HEK293 (cell line): ENCODE measurements around the gene SMTNL2.

Experiments used
- CTCF ChIA-PET: fragments of 350-600 bp; formaldehyde crosslinking; extraction: SDS; loops from one replicate; lab custom pipeline; 2021; ENCODE audit warnings: antibody characterized with exemption; lab: Yijun Ruan, JAX
- POLR2A ChIA-PET: fragments of 300-600 bp; formaldehyde crosslinking; extraction: SDS; loops from one replicate; lab custom pipeline; 2020; ENCODE audit warnings: antibody characterized with exemption, inconsistent platforms; lab: Yijun Ruan, JAX
- H3K27ac ChIP-seq: fragments of 200-500 bp; sonication (Bioruptor generic); 2 replicates; pipeline ENCODE4 v1.5.1; 2014; ENCODE audit warnings: low read depth, low read length, control low read depth, inconsistent platforms; ENCODE audit errors: extremely low read depth
- H3K36me3 ChIP-seq, 2 experiments: fragments of 200-500 bp in 1 of 2; sonication (Bioruptor generic) in 1 of 2; 1 replicate in 1 of 2; 2 replicates in 1 of 2; pipeline ENCODE4 v1.5.1; 2014 to 2017; ENCODE audit warnings: inconsistent platforms in 2 of 2, low read length in 2 of 2; ENCODE audit not compliant: control insufficient read depth in 2 of 2, insufficient read depth in 1 of 2
- H3K4me1 ChIP-seq: fragments of 200-500 bp; sonication (Bioruptor generic); 2 replicates; pipeline ENCODE4 v1.5.1; 2014; ENCODE audit warnings: mild to moderate bottlenecking, low read length, inconsistent platforms; ENCODE audit not compliant: control insufficient read depth, insufficient read depth
- H3K4me3 ChIP-seq: 2 replicates; pipeline ENCODE4 v1.5.1; 2011; ENCODE audit warnings: low read depth, mild to moderate bottlenecking, control low read depth, low read length, moderate library complexity
- H3K9me3 ChIP-seq: fragments of 200-500 bp; sonication (Bioruptor generic); 2 replicates; pipeline ENCODE4 v1.5.1; 2014; ENCODE audit warnings: low read depth, low read length, inconsistent platforms; ENCODE audit not compliant: control insufficient read depth, insufficient read depth
- HIC1 ChIP-seq: fragments of 450-650 bp; formaldehyde crosslinking; IDR thresholded peaks from 2 replicates; pipeline ENCODE4 v1.5.1; 2016; ENCODE audit warnings: missing biosample characterization, missing genetic modification characterization
- INSM2 ChIP-seq: fragments of 450-650 bp; formaldehyde crosslinking; IDR thresholded peaks from 2 replicates; pipeline ENCODE4 v1.5.1; 2016; ENCODE audit warnings: missing biosample characterization, missing genetic modification characterization
- KLF8 ChIP-seq: fragments of 450-650 bp; formaldehyde crosslinking; IDR thresholded peaks from 2 replicates; pipeline ENCODE4 v1.5.1; 2016; ENCODE audit warnings: missing biosample characterization, missing genetic modification characterization
- OSR2 ChIP-seq: fragments of 450-650 bp; formaldehyde crosslinking; IDR thresholded peaks from 2 replicates; pipeline ENCODE4 v1.5.1; 2016; ENCODE audit warnings: missing biosample characterization, missing genetic modification characterization
- ZBTB49 ChIP-seq: fragments of 450-650 bp; formaldehyde crosslinking; IDR thresholded peaks from 2 replicates; pipeline ENCODE4 v1.5.1; 2016; ENCODE audit warnings: missing biosample characterization, missing genetic modification characterization, low read depth
- ZFP41 ChIP-seq: fragments of 450-650 bp; formaldehyde crosslinking; IDR thresholded peaks from 2 replicates; pipeline ENCODE4 v1.5.1; 2016; ENCODE audit warnings: missing biosample characterization, missing genetic modification characterization, borderline replicate concordance
- ZNF169 ChIP-seq: fragments of 450-650 bp; formaldehyde crosslinking; IDR thresholded peaks from 2 replicates; pipeline ENCODE4 v1.5.1; 2016; ENCODE audit warnings: missing biosample characterization, missing genetic modification characterization
- ZNF214 ChIP-seq: fragments of 450-650 bp; formaldehyde crosslinking; IDR thresholded peaks from 2 replicates; pipeline ENCODE4 v1.5.1; 2017; ENCODE audit warnings: missing biosample characterization, mild to moderate bottlenecking, missing genetic modification characterization, borderline replicate concordance
- ZNF350 ChIP-seq: fragments of 450-650 bp; formaldehyde crosslinking; IDR thresholded peaks from 2 replicates; pipeline ENCODE4 v1.5.0; 2017; ENCODE audit warnings: missing biosample characterization, mild to moderate bottlenecking, missing genetic modification characterization
- ZNF514 ChIP-seq: fragments of 450-650 bp; formaldehyde crosslinking; IDR thresholded peaks from 2 replicates; pipeline ENCODE4 v1.5.1; 2016; ENCODE audit warnings: missing biosample characterization, missing genetic modification characterization
- ZNF521 ChIP-seq: fragments of 450-650 bp; formaldehyde crosslinking; IDR thresholded peaks from 2 replicates; pipeline ENCODE4 v1.5.1; 2017; ENCODE audit warnings: missing biosample characterization, mild to moderate bottlenecking, missing genetic modification characterization
- ZNF549 ChIP-seq: fragments of 450-650 bp; IDR thresholded peaks from 2 replicates; pipeline ENCODE4 v1.5.1; 2018; ENCODE audit warnings: missing biosample characterization, missing genetic modification characterization, mild to moderate bottlenecking, inconsistent platforms, moderate library complexity
- ZNF555 ChIP-seq: fragments of 450-650 bp; formaldehyde crosslinking; conservative IDR thresholded peaks from 2 replicates; pipeline ENCODE4 v1.5.1; 2017; ENCODE audit warnings: missing biosample characterization, mild to moderate bottlenecking, missing genetic modification characterization, inconsistent platforms
- TF ChIP-seq, protein P1 (sequence below): fragments of 450-650 bp; formaldehyde crosslinking; IDR thresholded peaks from 2 replicates; pipeline ENCODE4 v1.5.1; 2016; ENCODE audit warnings: missing biosample characterization, missing genetic modification characterization
- TF ChIP-seq, protein P2 (sequence below): fragments of 450-650 bp; formaldehyde crosslinking; IDR thresholded peaks from 2 replicates; pipeline ENCODE4 v1.5.0; 2017; ENCODE audit warnings: missing biosample characterization, missing genetic modification characterization, borderline replicate concordance

SMTNL2 gene

GRCh38 chr17:4541328-4542002, 42.9 kb upstream of the SMTNL2 start:
- no peak for TF ChIP-seq ZNF549
- TF ChIP-seq, protein P1, sequence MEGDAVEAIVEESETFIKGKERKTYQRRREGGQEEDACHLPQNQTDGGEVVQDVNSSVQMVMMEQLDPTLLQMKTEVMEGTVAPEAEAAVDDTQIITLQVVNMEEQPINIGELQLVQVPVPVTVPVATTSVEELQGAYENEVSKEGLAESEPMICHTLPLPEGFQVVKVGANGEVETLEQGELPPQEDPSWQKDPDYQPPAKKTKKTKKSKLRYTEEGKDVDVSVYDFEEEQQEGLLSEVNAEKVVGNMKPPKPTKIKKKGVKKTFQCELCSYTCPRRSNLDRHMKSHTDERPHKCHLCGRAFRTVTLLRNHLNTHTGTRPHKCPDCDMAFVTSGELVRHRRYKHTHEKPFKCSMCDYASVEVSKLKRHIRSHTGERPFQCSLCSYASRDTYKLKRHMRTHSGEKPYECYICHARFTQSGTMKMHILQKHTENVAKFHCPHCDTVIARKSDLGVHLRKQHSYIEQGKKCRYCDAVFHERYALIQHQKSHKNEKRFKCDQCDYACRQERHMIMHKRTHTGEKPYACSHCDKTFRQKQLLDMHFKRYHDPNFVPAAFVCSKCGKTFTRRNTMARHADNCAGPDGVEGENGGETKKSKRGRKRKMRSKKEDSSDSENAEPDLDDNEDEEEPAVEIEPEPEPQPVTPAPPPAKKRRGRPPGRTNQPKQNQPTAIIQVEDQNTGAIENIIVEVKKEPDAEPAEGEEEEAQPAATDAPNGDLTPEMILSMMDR (tag by site-specific recombination), result peak; percentile 9; the same call in 1 of the 2 replicates
- no peak for TF ChIP-seq ZFP41
- TF ChIP-seq ZBTB49 (tag by site-specific recombination), result no peak
- TF ChIP-seq INSM2, result no peak
- TF ChIP-seq, protein P2, sequence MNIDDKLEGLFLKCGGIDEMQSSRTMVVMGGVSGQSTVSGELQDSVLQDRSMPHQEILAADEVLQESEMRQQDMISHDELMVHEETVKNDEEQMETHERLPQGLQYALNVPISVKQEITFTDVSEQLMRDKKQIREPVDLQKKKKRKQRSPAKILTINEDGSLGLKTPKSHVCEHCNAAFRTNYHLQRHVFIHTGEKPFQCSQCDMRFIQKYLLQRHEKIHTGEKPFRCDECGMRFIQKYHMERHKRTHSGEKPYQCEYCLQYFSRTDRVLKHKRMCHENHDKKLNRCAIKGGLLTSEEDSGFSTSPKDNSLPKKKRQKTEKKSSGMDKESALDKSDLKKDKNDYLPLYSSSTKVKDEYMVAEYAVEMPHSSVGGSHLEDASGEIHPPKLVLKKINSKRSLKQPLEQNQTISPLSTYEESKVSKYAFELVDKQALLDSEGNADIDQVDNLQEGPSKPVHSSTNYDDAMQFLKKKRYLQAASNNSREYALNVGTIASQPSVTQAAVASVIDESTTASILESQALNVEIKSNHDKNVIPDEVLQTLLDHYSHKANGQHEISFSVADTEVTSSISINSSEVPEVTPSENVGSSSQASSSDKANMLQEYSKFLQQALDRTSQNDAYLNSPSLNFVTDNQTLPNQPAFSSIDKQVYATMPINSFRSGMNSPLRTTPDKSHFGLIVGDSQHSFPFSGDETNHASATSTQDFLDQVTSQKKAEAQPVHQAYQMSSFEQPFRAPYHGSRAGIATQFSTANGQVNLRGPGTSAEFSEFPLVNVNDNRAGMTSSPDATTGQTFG (tag by site-specific recombination), result no peak
- no peak for TF ChIP-seq ZNF214
- no peak for TF ChIP-seq KLF8 (tag by site-specific recombination)
- TF ChIP-seq HIC1, result 0 out of 2 replicates have a peak, but pooled peaks have one; percentile 73
- no peak for TF ChIP-seq ZNF555 (tag by site-specific recombination)
- TF ChIP-seq ZNF169 (tag by site-specific recombination), result no peak
- no peak for TF ChIP-seq ZNF514 (tag by site-specific recombination)
- TF ChIP-seq OSR2 (tag by site-specific recombination), result no peak
- no peak for TF ChIP-seq ZNF350 (tag by site-specific recombination)
- TF ChIP-seq ZNF521, result no peak
- no peak overlapping the region for H3K27ac ChIP-seq
- CTCF ChIA-PET, result interaction anchor here (0.6 to 1.4 kb wide), 5 partner anchors 14 to 521 kb away, joined by 3 to 4 read pairs (median 4); no protein-coding TSS in a partner anchor
- peaks cover 0 to 91% of the 10 kb centered on the region in 2 experiments; a peak in 2 of 3 replicates for H3K36me3 ChIP-seq
- no peaks in the 10 kb centered on the region for H3K4me1 ChIP-seq
- no peak overlapping the region for H3K4me3 ChIP-seq
- H3K9me3 ChIP-seq, result no peaks in the 10 kb centered on the region
- POLR2A ChIA-PET, result no interaction called here
